Spinal cord (tissue), 9 donors: Measurements from ENCODE around the gene MEI4. TPM values are rescaled to one million over a fixed set of nuclear protein-coding genes. Genes with fewer than 3 reads are reported as not detected.

Experiments
- DNase-seq, 6 donors: peaks; one replicate each; pipeline versions ENCODE4 v3.0.0 to v3.0.0-alpha.2; 2013 to 2015; ENCODE audit warnings: low spot score in 6 of 6, low read depth in 4 of 6
- H3K27ac ChIP-seq: one replicate; pipeline ENCODE4 v1.5.1; 2013; ENCODE audit warnings: low read depth, low read length, control low read depth
- H3K27me3 ChIP-seq: one replicate; pipeline ENCODE4 v1.6.1; 2013; ENCODE audit warnings: low read length; ENCODE audit not compliant: control insufficient read depth, insufficient read depth
- H3K36me3 ChIP-seq: one replicate; pipeline ENCODE4 v1.6.1; 2013; ENCODE audit warnings: low read length; ENCODE audit not compliant: control insufficient read depth, insufficient read depth
- H3K4me1 ChIP-seq: one replicate; pipeline ENCODE4 v1.6.1; 2013; ENCODE audit warnings: low read length; ENCODE audit not compliant: control insufficient read depth, insufficient read depth
- H3K4me3 ChIP-seq: one replicate; pipeline ENCODE4 v1.5.1; 2013; ENCODE audit warnings: low read depth, low read length, control low read depth
- H3K9me3 ChIP-seq: one replicate; pipeline ENCODE4 v1.6.1; 2013; ENCODE audit warnings: low read length; ENCODE audit not compliant: control insufficient read depth, insufficient read depth
- polyA plus RNA-seq, 2 donors: library from polyadenylated mRNA; unstranded; fragments of 120-200 nt; gene quantifications; one replicate each; pipeline ENCODE4 v1.2.1, GENCODE V29; 2013; ENCODE audit not compliant: insufficient read length in 2 of 2
- total RNA-seq, 2 donors: library from RNA; depleted of rRNA in 1 of 2; stranded (reverse); fragments of 120-200 nt in 1 of 2; fragments of >200 nt in 1 of 2; gene quantifications; one replicate each; pipeline versions ENCODE4 v1.2.3 to v1.2.4, GENCODE V29; 2013 to 2014

Gene MEI4
- total and polyA plus RNA-seq, 4 donors: 1.3 to 2.2 (median 1.6) TPM

- H3K9me3 ChIP-seq: peaks cover 4% of the 10 kb centered on the region
These were observed 319.5 kb downstream of the MEI4 start for GRCh38 chr6:77972334-77972733.

More at GRCh38 chr6:77972334-77972733, 319.5 kb downstream of the MEI4 start:
- no peaks in the 10 kb centered on the region for H3K27me3 ChIP-seq
- no peak overlapping the region for H3K27ac ChIP-seq
- no peak overlapping the region for H3K4me3 ChIP-seq
- no peaks in the 10 kb centered on the region for H3K36me3 ChIP-seq
- H3K4me1 ChIP-seq: no peaks in the 10 kb centered on the region
- DNase-seq: no peak

Other genes with a start within 250 kb of the MEI4 start
- gene HTR1B, start 189.5 kb upstream of the MEI4 start, total RNA-seq: 1 to 10 TPM; 1.0 to 5.2 TPM
- 1 to 10 TPM; 4.0 to 4.8 TPM for gene HTR1B, start 189.5 kb upstream of the MEI4 start, polyA plus RNA-seq